ENCODE data around the gene CYSTM1.

GRCh38 chr5:140240987-140241706 is 66.2 kb downstream of the CYSTM1 start:
- TF ChIP-seq CTCF (IDR thresholded peaks at IDR 0.05 in 4 of 5, conservative IDR thresholded peaks at IDR 0.05 in 1 of 5) = no peak
- TF ChIP-seq POLR2A (IDR thresholded peaks at IDR 0.05) = peak in 1 of 2 donors; percentile 59
